NCI-H1694 (cell line): ENCODE results near the gene UBE2G2.

ENCODE experiments used
- DNase-seq: peaks from one replicate; lab custom pipeline; 2025; lab: John Stamatoyannopoulos, UW

Gene UBE2G2

GRCh38 chr21:44801468-44802395, at the start of gene UBE2G2:
UBE2G2 (minus strand) TSS chr21:44801820; CDS start chr21:44801748, 72 bp downstream.
- peak; percentile 40 for DNase-seq

DNA sequence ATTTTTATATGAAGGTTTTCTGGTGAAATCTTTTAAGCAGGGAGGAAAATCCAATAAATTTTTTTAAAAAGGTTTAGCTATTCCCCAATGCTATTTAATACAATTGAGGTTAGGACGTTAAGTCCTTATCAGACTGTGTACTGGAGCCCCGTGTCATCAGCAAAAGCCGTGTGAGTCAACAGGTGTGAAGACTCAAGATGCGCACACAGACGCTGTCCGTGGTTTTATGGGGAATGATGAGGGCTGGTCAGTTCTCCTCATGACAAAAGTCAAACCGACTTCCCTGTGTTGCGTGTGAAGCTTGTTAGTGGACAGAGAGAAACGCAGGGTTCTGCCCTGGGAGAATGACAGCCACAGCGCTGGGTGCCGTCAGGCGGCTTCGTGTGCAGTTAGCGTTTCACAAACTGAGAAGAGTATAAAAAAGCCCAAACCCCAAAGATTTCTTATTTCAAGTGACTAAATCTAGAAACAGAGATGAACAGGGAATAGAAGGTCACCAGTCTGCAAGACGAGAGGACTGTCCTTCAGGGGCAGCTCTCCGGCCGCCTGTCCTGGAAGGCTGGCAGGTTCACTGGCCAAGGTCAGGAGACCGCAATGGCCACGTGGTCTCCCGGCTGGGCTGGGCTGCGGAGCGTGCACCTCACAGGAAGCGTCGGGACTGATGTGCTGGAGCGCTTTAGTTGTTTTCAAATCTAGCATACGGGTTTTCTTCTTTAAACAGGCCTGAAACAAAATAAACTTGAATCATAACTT, 49.5 kb upstream of the UBE2G2 start:
- no peak for DNase-seq

DNA sequence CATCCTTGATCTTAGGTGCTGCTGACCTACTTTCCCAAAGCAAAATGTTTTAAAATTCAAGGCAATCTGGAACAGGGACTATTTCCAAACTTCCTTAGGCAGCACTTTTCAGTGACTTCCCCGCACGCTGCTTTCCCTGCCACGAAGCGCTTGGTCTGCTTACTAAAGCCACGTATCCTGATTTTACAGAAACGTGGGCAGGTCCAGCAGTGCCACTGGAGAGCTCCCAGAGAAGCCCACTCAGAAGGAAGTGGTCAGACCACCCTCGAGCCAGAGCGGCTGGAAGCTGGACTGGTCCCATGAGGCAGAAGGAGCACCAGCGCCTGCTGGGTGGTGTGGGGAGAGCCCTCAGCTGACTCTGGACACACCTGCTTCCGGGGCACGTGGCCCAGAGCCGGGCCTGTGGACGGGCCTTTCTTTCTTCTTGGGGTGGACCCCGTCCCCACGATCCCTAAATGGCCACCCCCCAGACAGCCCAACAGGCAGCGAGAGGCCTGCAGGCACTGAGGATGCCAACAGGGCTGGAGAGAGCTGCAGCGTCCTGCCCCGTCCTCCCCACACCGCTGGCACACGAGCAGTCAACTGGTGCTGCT, 48.7 kb upstream of the UBE2G2 start:
- DNase-seq: no peak

- DNase-seq: no peak
Observed at GRCh38 chr21:44849616-44850130, 48.1 kb upstream of the UBE2G2 start.

GRCh38 chr21:44848821-44849521, 47.4 kb upstream of the UBE2G2 start:
- DNase-seq: no peak

- DNase-seq: no peak
Observed at GRCh38 chr21:44847261-44848056, 45.8 kb upstream of the UBE2G2 start.

GRCh38 chr21:44846485-44847260, 45.1 kb upstream of the UBE2G2 start:
- no peak for DNase-seq

DNA sequence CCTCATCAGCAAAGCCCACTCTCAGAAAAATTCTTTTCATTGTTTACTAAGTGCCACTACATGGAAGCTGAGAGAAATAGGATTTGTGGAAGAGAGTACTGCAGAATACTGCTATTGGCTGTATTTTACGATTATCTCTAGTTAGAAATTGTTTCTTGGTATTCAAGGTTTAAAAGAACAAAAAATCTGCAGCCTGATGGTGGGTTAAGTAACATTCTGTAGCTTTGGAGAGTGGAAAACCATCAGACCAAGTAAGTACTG, 44.5 kb upstream of the UBE2G2 start:
- no peak for DNase-seq

GRCh38 chr21:44845418-44846223, 44.0 kb upstream of the UBE2G2 start:
- peak; percentile 69 for DNase-seq

DNA sequence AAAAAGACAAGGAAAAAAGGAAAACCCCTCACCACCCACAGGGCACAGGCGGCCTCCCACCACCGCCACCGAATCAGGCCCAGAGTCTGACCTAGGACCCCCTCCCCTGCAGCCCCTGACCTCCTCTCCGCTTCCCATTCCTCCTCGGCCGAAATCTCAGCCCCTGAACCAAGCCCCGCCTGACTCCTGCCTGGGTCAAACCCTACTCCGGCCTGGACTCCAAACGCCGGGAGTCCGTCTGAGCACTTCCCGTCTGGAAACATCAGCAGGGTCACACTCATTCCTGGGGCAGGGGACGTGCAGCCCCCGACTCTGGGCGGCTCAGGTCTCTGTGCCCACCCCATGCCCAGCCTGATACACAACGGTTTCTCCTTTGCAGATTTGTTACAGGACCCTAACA, 42.6 kb upstream of the UBE2G2 start:
- DNase-seq: no peak

- no peak for DNase-seq
Observed at GRCh38 chr21:44842721-44843445, 41.3 kb upstream of the UBE2G2 start.

GRCh38 chr21:44842087-44842486, 40.5 kb upstream of the UBE2G2 start:
- no peak for DNase-seq

- no peak for DNase-seq
Observed at GRCh38 chr21:44840771-44841170, 39.2 kb upstream of the UBE2G2 start.

GRCh38 chr21:44838951-44839350, 37.3 kb upstream of the UBE2G2 start:
- no peak for DNase-seq

GRCh38 chr21:44838039-44838895, 36.6 kb upstream of the UBE2G2 start:
- DNase-seq: no peak

DNA sequence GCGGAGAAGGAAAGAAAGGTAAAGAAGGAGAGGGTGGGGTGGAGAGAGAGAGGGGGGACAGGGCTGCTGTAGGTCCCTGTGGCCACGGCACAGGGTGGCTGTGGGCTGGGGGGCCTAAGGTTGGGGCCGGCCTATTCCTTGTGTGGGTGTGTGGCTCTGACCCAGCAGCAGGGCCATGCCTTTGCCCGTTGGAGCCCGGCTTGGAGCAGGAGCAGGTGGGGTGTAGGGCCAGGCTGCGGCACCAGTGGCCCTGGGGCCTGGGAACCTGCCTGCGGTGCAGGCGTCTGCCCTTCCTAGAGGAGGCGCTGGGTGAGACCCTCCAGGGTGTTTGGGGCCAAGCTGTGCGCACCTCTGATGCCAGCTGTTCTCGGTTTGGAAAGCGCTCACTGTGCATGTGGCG, 35.9 kb upstream of the UBE2G2 start:
- no peak for DNase-seq

GRCh38 chr21:44836666-44837471, 35.2 kb upstream of the UBE2G2 start:
- DNase-seq: peak; percentile 48
